GM18511 (cell line): ENCODE measurements around the gene SEL1L3.

ENCODE experiments used
- ATAC-seq: cut with Tn5 transposase; IDR thresholded peaks from one replicate; pipeline ENCODE4 v1.9.1; 2021; ENCODE audit warnings: mild to moderate bottlenecking, moderate library complexity; ENCODE audit not compliant: unreplicated experiment

SEL1L3 gene

GRCh38 chr4:25795566-25796454 is 67.0 kb downstream of the SEL1L3 start:
- ATAC-seq, result no peak

- no peak for ATAC-seq
Observed at GRCh38 chr4:25795091-25795490, 67.7 kb downstream of the SEL1L3 start.

DNA sequence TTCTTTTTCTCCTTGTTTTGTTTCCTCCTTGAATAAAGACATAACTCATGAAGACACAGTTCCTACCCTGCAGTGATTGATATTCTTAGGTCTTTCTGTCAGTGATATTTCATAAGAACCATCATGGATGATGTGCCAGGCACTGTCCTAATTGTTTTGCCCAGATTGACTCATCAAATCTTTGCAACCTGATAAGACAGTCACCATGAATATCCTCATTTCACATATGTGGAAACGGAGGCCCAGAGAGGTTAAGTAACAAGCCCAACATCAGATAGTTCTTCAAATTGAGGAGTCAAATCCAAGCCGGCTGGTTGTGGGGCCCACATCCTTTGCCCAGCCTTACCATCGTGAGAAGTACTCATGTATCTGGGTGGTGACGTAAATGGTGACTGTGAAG is 69.9 kb downstream of the SEL1L3 start:
- no peak for ATAC-seq

- ATAC-seq, result no peak
Observed at GRCh38 chr4:25792200-25792791, 70.5 kb downstream of the SEL1L3 start.

DNA sequence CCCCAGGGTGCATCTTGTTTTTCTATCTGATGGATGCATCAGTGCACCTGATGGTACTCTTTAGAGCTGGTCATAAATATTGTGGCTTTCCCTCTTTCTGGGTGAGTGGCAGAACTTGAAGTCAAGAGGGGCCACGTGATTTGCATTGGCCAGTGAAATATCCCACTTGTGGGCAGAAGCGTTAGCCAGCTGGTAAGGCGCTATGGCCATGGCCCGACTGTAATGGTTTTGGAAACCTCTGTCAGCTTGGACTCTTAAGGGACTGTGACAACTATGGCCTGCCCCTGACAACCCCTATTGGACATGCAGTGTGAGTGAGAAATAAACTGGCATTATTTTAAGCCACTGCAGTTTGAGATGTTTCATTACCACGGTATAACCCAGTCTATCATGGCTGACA is 72.8 kb downstream of the SEL1L3 start:
- no peak for ATAC-seq

DNA sequence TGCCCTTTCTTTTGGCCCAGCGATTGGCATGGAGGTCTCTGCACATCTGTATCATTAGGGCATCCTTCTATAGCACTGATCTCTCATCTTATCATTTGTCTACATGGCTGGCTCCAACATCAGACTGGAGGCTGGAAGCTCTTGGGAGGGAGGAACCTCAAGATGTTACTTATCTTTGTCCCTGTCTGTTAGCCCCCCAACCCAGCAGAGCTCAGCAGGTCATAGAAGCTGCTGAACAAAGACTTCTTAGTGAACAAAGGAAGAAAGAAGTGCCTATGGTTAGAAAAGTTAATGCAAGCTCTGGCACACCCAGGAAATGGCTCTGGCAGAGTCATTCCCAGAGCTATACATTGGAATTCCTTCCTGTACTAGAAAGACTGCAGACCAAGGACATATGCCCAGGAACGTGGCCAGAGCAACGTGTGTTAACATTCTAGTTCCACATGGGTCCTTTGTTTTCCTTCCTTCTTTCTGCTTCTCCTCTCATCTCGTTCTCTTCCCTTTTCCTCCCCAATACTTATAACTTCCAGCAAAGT is 74.0 kb downstream of the SEL1L3 start:
- no peak for ATAC-seq

GRCh38 chr4:25786497-25787065 is 76.2 kb downstream of the SEL1L3 start:
- ATAC-seq, result no peak

- no peak for ATAC-seq
Observed at GRCh38 chr4:25783943-25784342, 78.8 kb downstream of the SEL1L3 start.

DNA sequence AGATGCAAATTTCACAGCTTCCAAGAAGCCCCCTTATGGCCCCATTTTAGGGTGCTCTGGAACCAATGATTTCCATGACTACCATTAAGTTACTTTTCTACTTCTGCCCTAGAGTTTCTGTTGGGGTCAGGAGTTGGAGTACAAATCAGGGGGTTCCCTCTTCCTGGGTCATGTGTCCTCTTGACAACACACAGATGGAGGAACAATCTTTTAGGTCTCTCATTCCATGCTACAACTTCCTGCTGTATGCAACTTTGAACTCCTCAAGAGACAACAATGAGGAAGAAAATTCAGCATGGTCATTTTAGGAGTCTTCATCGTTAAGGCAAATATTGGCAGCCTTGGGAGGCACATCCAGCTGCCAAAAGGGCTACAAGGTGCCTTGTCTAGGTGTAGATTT is 79.7 kb downstream of the SEL1L3 start:
- ATAC-seq, result no peak

DNA sequence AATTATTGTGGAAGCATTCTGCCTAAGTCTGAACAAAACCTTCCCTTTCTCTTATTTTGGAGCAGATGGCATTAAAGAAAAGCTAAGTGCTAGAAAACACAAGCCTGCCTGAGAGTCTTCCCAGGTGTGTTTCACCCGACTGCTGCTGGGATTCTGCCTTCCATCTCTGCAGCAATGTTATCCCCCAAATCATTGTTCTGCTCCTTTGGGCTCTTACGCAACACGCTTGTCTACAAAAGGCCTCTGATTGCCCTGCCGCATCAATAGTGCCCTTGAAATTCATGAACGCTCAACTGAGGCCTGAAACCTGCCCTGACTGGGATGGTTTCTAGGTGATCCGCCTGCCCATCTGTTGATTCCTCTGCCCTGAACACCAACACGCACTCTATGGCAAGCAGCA is 80.3 kb downstream of the SEL1L3 start:
- no peak for ATAC-seq

DNA sequence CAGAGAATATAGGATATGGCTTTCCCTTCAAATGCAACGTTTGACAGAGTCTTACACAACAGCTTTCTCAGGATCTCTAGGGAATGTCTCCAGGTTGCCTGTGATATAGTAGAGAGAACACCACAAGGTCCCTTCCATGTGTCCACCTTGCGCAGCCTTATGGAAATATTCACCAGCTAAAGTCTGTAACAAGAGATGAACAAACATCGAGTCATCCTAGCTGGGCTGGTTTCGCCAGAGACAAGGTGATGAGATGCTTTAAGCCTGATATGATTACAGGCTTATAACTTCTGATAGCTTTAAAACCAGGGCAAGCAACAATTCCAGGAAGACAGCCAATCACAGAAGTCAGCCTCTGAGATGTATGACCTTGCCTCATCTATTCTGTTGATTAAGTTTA is 83.8 kb downstream of the SEL1L3 start:
- no peak for ATAC-seq

DNA sequence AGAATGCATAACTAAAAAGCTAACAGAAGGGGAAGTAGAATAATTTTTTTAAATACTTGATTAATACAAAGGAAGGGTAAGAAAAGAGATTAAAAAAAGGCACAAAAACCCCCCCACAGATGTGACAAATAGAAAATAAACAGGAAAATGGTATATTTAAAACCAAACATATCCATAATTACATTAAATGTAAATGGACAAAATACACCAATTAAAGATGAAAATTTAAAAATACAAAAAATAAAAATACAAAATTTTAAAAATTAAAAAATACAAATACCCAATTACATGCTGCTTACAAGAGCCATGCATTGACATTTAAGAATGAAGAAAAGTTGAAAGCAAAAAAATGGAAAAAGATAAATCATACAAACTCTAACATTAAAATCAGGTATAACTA is 86.0 kb downstream of the SEL1L3 start:
- no peak for ATAC-seq

GRCh38 chr4:25775166-25775565 is 87.6 kb downstream of the SEL1L3 start:
- ATAC-seq, result no peak

DNA sequence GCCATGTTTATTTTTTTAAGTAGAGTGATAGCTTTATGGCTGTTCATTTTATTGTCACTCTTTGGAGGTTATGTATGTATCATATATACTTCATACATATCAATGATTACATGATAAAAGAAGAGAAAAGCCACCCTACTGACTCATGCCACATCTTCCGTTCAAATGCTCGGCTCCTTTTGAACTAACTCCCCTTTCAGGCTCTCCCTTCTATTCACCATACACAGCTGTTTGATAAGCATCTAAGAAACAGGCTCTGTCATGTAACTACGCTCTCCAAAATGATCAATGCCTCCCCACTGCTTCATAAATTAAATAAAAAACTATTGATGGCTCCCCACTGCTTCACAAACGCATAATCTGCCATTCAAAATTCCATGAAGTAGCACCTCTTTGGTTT is 89.4 kb downstream of the SEL1L3 start:
- no peak for ATAC-seq

- ATAC-seq, result no peak
Observed at GRCh38 chr4:25771672-25772071, 91.1 kb downstream of the SEL1L3 start.

GRCh38 chr4:25770847-25771246 is 91.9 kb downstream of the SEL1L3 start:
- ATAC-seq, result no peak

GRCh38 chr4:25769251-25769650 is 93.5 kb downstream of the SEL1L3 start:
- ATAC-seq, result no peak

DNA sequence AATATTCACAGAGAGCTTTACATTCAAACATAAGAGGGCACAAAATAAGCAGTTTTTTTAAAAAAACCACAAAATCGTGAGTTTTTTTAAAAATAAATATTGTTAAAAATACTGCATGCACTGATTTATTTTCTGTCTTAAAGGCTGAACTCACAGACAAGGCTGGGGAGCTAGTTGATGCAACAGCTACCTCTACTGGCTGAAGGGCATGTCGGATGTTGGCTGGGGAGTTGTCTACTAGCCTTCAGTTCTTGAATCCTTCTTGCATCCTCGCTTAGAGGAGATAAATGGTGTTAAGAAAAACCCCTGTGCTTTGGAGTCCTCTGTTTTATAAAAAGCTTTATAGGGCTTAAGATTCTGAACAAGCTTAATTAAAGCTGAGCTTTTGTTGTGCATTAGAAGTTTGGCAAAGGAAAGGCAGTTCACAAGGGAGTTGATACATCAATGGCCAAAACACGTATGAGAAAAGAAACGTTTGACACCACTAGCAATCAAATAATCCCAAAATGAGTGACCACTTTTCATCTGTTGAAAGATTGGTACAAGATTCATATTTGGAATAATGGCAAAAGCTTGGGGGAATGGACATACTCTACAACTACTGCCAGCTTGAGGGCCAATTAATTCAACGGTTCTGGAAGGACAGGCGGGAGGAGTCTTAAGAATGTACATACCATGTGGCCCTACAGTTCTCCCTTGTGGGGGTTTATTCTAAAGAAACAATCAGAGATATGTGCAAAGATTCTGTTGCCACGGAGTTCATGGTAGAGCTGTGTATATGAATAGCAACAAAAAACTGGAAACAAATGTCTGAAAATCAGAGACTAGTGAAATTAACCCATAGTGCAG is 94.7 kb downstream of the SEL1L3 start:
- no peak for ATAC-seq

DNA sequence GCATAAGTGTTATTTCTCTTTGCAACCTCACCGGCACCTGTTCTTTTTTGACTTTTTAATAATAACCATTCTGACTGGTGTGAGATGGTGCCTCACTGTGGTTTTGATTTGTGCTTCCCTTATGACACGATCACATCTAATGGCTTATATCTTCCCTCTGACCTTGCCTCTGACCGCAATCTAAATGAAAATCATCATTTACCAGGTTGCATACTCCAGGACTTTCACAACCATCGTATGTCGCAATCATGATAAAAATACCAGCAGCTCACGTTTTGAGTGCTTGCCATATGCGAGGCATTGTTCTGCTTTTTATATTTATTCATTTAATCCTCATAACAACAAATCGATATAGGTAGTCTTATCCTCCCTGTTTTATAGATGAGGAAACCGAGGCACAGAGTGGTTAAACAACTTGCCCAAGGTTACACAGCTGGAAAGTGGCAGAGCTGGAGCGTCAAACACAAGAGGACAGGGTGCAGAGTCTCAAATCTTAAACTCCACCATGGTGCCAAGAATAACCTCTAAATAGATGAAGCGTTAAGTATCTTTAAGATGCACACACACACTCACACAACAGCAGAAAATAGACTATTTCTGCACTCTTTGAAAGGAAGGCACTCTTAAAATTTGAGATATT is 102.2 kb downstream of the SEL1L3 start:
- no peak for ATAC-seq

- ATAC-seq, result no peak
Observed at GRCh38 chr4:25760048-25760447, 102.7 kb downstream of the SEL1L3 start.

DNA sequence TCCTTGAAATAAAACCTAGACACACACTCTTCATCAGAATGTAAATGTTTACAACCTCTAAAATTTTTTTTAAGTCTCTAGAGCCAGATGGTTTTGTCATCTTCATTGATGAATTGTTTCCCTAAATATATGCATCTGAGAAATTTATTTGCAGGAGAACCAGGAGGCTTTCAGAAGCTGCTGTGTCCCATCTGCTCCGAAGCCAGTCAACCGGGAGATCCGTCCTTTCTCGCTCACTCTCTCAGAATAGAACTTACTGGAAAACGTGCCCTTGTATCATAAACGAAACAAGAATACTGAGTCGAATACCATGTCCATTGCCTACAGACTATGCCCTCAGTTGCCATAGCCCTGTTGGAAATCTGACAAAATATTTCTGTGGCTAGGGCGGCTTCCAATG is 103.7 kb downstream of the SEL1L3 start:
- ATAC-seq, result no peak
